Measurements from ENCODE around the gene TRIM41. TPM values are rescaled to one million over a fixed set of nuclear protein-coding genes. Genes with fewer than 3 reads are reported as not detected.

TRIM41 gene
- total and polyA plus RNA-seq, 2 of the 13 experiments (the other 11 are each of a cell fraction or from before 2014, with no cell fraction given): 10.2 to 16.7 TPM

DNA sequence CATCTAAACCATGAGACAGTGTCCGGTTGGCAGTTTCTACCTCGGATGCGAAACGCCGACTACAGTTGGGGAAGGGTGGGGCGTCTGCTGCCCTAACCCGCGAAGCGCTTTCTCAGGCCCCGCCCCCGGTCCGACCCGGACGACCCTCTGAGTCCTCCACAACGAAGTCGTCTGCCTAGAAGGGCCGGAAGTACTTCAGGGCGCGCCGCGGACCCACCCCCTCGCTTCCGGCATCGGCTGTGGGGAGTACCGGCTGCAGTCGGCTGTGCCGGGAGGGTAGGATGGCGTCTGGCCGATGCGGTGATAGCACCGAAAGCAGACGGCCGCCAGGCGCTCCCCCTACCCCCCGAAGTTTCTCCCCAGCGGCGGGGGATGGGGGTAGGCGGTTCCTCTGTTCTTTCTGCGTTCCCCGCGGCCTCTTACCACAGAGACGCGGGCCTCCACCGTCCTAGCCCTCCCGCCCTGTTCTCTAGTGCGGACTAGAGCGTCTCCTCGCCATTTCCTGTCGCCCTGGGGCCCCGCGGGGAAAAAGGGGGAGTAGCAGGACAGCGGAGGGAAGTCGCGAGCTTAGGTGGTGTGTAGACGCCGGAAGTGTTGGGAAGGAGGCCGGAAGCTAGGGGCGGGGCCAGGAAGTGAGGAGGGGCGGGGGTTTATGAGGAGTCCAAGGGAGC, at the start of gene TRIM41 (continued):
- TF ChIP-seq, protein P1, sequence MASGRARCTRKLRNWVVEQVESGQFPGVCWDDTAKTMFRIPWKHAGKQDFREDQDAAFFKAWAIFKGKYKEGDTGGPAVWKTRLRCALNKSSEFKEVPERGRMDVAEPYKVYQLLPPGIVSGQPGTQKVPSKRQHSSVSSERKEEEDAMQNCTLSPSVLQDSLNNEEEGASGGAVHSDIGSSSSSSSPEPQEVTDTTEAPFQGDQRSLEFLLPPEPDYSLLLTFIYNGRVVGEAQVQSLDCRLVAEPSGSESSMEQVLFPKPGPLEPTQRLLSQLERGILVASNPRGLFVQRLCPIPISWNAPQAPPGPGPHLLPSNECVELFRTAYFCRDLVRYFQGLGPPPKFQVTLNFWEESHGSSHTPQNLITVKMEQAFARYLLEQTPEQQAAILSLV (CRISPR knock-in tag; IDR thresholded peaks at IDR 0.05; ENCODE audit: borderline replicate concordance): no peak
- TF ChIP-seq ZNF558 (CRISPR knock-in tag; IDR thresholded peaks at IDR 0.05; ENCODE audit: borderline replicate concordance) (peak; percentile 24; the same call in 1 of the 2 replicates), FOXO1 (CRISPR knock-in tag; IDR thresholded peaks at IDR 0.05) (peak; percentile 18), ZNF136 (CRISPR knock-in tag; IDR thresholded peaks at IDR 0.05; ENCODE audit: low read depth) (no peak), ZNF703 (CRISPR knock-in tag; IDR thresholded peaks at IDR 0.05; ENCODE audit: borderline replicate concordance) (no peak; the same call in 1 of the 2 replicates), ZNF33A (CRISPR knock-in tag; IDR thresholded peaks at IDR 0.05; ENCODE audit: borderline replicate concordance) (no peak), FLYWCH1 (CRISPR knock-in tag; IDR thresholded peaks at IDR 0.05) (no peak), ESRRA (CRISPR knock-in tag; IDR thresholded peaks at IDR 0.05; ENCODE audit: low read depth) (peak; percentile 43; the same call in 1 of the 2 replicates), ZBTB38 (CRISPR knock-in tag; IDR thresholded peaks at IDR 0.05) (peak; percentile 34; the same call in 1 of the 2 replicates), FOXK2 (IDR thresholded peaks at IDR 0.05) (0 out of 2 replicates have a peak, but pooled peaks have one; percentile 22), ZNF337 (CRISPR knock-in tag; IDR thresholded peaks at IDR 0.05; ENCODE audit: borderline replicate concordance, low read depth) (no peak), ZNF207 (IDR thresholded peaks at IDR 0.05; ENCODE audit: borderline replicate concordance) (no peak), KAT2B (IDR thresholded peaks at IDR 0.05; ENCODE audit: borderline replicate concordance, low read depth, low read length) (no peak), ZFYVE20 (CRISPR knock-in tag; IDR thresholded peaks at IDR 0.05; ENCODE audit: borderline replicate concordance, low read depth) (peak; percentile 1; the same call in 1 of the 2 replicates), RFXANK (CRISPR knock-in tag; IDR thresholded peaks at IDR 0.05) (no peak), ETV6 (CRISPR knock-in tag; conservative IDR thresholded peaks at IDR 0.05) (peak; percentile 99), TEAD2 (CRISPR knock-in tag; IDR thresholded peaks at IDR 0.05) (no peak), ZNF644 (CRISPR knock-in tag; IDR thresholded peaks at IDR 0.05; ENCODE audit: low read depth) (no peak)
- TF ChIP-seq, protein P2, sequence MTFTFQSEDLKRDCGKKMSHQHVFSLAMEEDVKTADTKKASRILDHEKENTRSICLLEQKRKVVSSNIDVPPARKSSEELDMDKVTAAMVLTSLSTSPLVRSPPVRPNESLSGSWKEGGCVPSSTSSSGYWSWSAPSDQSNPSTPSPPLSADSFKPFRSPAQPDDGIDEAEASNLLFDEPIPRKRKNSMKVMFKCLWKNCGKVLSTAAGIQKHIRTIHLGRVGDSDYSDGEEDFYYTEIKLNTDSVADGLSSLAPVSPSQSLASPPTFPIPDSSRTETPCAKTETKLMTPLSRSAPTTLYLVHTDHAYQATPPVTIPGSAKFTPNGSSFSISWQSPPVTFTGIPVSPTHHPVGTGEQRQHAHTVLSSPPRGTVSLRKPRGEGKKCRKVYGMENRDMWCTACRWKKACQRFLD (CRISPR knock-in tag; IDR thresholded peaks at IDR 0.05; ENCODE audit: borderline replicate concordance): no peak
- TF ChIP-seq, protein P3, sequence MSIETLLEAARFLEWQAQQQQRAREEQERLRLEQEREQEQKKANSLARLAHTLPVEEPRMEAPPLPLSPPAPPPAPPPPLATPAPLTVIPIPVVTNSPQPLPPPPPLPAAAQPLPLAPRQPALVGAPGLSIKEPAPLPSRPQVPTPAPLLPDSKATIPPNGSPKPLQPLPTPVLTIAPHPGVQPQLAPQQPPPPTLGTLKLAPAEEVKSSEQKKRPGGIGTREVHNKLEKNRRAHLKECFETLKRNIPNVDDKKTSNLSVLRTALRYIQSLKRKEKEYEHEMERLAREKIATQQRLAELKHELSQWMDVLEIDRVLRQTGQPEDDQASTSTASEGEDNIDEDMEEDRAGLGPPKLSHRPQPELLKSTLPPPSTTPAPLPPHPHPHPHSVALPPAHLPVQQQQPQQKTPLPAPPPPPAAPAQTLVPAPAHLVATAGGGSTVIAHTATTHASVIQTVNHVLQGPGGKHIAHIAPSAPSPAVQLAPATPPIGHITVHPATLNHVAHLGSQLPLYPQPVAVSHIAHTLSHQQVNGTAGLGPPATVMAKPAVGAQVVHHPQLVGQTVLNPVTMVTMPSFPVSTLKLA (IDR thresholded peaks at IDR 0.05): no peak
- TF ChIP-seq, protein P4, sequence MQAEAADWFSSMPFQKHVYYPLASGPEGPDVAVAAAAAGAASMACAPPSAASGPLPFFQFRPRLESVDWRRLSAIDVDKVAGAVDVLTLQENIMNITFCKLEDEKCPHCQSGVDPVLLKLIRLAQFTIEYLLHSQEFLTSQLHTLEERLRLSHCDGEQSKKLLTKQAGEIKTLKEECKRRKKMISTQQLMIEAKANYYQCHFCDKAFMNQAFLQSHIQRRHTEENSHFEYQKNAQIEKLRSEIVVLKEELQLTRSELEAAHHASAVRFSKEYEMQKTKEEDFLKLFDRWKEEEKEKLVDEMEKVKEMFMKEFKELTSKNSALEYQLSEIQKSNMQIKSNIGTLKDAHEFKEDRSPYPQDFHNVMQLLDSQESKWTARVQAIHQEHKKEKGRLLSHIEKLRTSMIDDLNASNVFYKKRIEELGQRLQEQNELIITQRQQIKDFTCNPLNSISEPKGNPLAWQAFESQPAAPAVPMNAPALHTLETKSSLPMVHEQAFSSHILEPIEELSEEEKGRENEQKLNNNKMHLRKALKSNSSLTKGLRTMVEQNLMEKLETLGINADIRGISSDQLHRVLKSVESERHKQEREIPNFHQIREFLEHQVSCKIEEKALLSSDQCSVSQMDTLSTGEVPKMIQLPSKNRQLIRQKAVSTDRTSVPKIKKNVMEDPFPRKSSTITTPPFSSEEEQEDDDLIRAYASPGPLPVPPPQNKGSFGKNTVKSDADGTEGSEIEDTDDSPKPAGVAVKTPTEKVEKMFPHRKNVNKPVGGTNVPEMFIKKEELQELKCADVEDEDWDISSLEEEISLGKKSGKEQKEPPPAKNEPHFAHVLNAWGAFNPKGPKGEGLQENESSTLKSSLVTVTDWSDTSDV (CRISPR knock-in tag; IDR thresholded peaks at IDR 0.05): peak; percentile 21; the same call in 1 of the 2 replicates
- TF ChIP-seq, protein P5, sequence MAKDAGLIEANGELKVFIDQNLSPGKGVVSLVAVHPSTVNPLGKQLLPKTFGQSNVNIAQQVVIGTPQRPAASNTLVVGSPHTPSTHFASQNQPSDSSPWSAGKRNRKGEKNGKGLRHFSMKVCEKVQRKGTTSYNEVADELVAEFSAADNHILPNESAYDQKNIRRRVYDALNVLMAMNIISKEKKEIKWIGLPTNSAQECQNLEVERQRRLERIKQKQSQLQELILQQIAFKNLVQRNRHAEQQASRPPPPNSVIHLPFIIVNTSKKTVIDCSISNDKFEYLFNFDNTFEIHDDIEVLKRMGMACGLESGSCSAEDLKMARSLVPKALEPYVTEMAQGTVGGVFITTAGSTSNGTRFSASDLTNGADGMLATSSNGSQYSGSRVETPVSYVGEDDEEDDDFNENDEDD (CRISPR knock-in tag; IDR thresholded peaks at IDR 0.05; ENCODE audit: borderline replicate concordance): peak; percentile 65; the same call in 1 of the 2 replicates
